WTC11 (cell line): ENCODE results near the gene BMX.

Experiments used
- ATF1 ChIP-seq: sonication (generic); formaldehyde crosslinking; IDR thresholded peaks from 2 replicates; pipeline ENCODE4 v1.8.1; 2023; ENCODE audit warnings: mild to moderate bottlenecking, moderate library complexity, missing genetic modification reagents
- CBFB ChIP-seq: sonication (generic); formaldehyde crosslinking; IDR thresholded peaks from 2 replicates; pipeline ENCODE4 v1.8.1; 2022; ENCODE audit warnings: mild to moderate bottlenecking, low read depth, missing genetic modification reagents
- ESRRA ChIP-seq: sonication (generic); formaldehyde crosslinking; IDR thresholded peaks from 2 replicates; pipeline ENCODE4 v1.8.1; 2022; ENCODE audit warnings: mild to moderate bottlenecking, missing genetic modification reagents, borderline replicate concordance
- PRDM15 ChIP-seq: sonication (generic); formaldehyde crosslinking; IDR thresholded peaks from 2 replicates; pipeline ENCODE4 v1.8.0; 2022; ENCODE audit warnings: missing genetic modification reagents
- ZNF138 ChIP-seq: sonication (generic); formaldehyde crosslinking; conservative IDR thresholded peaks from 2 replicates; pipeline ENCODE4 v1.8.1; 2022; ENCODE audit warnings: mild to moderate bottlenecking, moderate library complexity, missing genetic modification reagents
- ZNF219 ChIP-seq: sonication (generic); formaldehyde crosslinking; IDR thresholded peaks from 2 replicates; pipeline ENCODE4 v1.8.0; 2023; ENCODE audit warnings: missing genetic modification reagents, mild to moderate bottlenecking, borderline replicate concordance
- TF ChIP-seq, protein P1 (sequence below): fragments of 200-600 bp; IDR thresholded peaks from 2 replicates; pipeline ENCODE4 v1.8.0; 2022; ENCODE audit warnings: antibody characterized with exemption
- TF ChIP-seq, protein P2 (sequence below): sonication (generic); formaldehyde crosslinking; IDR thresholded peaks from 2 replicates; pipeline ENCODE4 v1.8.1; 2022; ENCODE audit warnings: low read depth, missing genetic modification reagents, borderline replicate concordance
- TF ChIP-seq, protein P3 (sequence below): sonication (generic); formaldehyde crosslinking; IDR thresholded peaks from 2 replicates; pipeline ENCODE4 v1.8.0; 2023; ENCODE audit warnings: mild to moderate bottlenecking, missing genetic modification reagents

GRCh38 chrX:15496824-15497223 is 3.8 kb upstream of the BMX start:
- TF ChIP-seq, protein P1, sequence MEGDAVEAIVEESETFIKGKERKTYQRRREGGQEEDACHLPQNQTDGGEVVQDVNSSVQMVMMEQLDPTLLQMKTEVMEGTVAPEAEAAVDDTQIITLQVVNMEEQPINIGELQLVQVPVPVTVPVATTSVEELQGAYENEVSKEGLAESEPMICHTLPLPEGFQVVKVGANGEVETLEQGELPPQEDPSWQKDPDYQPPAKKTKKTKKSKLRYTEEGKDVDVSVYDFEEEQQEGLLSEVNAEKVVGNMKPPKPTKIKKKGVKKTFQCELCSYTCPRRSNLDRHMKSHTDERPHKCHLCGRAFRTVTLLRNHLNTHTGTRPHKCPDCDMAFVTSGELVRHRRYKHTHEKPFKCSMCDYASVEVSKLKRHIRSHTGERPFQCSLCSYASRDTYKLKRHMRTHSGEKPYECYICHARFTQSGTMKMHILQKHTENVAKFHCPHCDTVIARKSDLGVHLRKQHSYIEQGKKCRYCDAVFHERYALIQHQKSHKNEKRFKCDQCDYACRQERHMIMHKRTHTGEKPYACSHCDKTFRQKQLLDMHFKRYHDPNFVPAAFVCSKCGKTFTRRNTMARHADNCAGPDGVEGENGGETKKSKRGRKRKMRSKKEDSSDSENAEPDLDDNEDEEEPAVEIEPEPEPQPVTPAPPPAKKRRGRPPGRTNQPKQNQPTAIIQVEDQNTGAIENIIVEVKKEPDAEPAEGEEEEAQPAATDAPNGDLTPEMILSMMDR = no peak
- TF ChIP-seq CBFB = no peak
- TF ChIP-seq ATF1 = no peak
- TF ChIP-seq PRDM15 = no peak
- TF ChIP-seq, protein P2, sequence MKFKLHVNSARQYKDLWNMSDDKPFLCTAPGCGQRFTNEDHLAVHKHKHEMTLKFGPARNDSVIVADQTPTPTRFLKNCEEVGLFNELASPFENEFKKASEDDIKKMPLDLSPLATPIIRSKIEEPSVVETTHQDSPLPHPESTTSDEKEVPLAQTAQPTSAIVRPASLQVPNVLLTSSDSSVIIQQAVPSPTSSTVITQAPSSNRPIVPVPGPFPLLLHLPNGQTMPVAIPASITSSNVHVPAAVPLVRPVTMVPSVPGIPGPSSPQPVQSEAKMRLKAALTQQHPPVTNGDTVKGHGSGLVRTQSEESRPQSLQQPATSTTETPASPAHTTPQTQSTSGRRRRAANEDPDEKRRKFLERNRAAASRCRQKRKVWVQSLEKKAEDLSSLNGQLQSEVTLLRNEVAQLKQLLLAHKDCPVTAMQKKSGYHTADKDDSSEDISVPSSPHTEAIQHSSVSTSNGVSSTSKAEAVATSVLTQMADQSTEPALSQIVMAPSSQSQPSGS (CRISPR knock-in tag) = no peak
- no peak for TF ChIP-seq ZNF138 (CRISPR knock-in tag)
- TF ChIP-seq ESRRA (CRISPR knock-in tag) = no peak
- TF ChIP-seq ZNF219 = no peak
- TF ChIP-seq, protein P3, sequence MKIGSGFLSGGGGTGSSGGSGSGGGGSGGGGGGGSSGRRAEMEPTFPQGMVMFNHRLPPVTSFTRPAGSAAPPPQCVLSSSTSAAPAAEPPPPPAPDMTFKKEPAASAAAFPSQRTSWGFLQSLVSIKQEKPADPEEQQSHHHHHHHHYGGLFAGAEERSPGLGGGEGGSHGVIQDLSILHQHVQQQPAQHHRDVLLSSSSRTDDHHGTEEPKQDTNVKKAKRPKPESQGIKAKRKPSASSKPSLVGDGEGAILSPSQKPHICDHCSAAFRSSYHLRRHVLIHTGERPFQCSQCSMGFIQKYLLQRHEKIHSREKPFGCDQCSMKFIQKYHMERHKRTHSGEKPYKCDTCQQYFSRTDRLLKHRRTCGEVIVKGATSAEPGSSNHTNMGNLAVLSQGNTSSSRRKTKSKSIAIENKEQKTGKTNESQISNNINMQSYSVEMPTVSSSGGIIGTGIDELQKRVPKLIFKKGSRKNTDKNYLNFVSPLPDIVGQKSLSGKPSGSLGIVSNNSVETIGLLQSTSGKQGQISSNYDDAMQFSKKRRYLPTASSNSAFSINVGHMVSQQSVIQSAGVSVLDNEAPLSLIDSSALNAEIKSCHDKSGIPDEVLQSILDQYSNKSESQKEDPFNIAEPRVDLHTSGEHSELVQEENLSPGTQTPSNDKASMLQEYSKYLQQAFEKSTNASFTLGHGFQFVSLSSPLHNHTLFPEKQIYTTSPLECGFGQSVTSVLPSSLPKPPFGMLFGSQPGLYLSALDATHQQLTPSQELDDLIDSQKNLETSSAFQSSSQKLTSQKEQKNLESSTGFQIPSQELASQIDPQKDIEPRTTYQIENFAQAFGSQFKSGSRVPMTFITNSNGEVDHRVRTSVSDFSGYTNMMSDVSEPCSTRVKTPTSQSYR (CRISPR knock-in tag) = no peak
